ENCODE data around the gene SMTNL2.
A peak's percentile ranks its signal among the peaks of the same experiment; 100 is the strongest.
"Not testable (repeated sequence)": the region's sequence is repeated elsewhere in the genome, so short reads cannot be mapped to it uniquely, and the experiment has no call there.

The SMTNL2 gene

GRCh38 chr17:4573669-4574068, 10.7 kb upstream of the SMTNL2 start:
- Histone ChIP-seq H3K9ac (no peak overlapping the region), H3K4me2 (no peak overlapping the region), H3K27me3 (no peaks in the 10 kb centered on the region), H3K4me3 (no peak overlapping the region), H3K36me3 (no peaks in the 10 kb centered on the region), H4K20me1 (no peaks in the 10 kb centered on the region), H3K4me1 (peaks cover 29% of the 10 kb centered on the region), H3K9me3 (no peaks in the 10 kb centered on the region), H3K27ac (no peak overlapping the region)
- TF ChIP-seq Cebpa-rat (IDR thresholded peaks at IDR 0.05), result no peak

DNA sequence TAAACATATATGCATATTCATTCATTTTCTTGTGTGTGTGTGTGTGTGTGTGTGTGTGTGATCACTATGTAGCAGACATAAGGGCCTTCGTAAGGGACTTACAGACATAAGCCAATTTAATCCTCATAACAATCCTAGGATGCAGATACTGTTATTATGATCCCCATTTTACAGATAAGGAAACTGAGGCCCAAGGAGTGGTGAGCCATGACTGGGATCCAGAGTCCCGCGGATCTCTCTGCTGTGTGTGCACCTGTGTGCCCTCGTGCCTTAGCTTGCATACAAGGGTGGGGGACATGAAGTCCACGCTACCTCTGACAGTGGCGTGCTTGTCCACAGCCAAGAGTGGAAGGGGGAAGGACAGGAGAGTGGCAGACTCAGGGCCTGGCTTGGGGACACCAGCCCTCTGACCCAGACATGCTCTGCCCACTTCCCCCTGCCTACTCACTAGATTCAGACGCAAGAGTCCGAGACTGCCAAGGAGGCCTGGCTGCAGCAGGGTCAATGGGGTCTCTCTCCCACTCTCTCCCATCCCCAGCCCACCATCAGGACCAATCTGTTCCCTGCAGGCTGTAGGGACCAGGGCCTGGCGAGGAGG, 9.8 kb upstream of the SMTNL2 start:
- H3K9me3 ChIP-seq, result no peaks in the 10 kb centered on the region
- no peak overlapping the region for H3K4me3 ChIP-seq
- no peak overlapping the region for H3K9ac ChIP-seq
- H4K20me1 ChIP-seq, result no peaks in the 10 kb centered on the region
- H3K36me3 ChIP-seq, result no peaks in the 10 kb centered on the region
- H3K27me3 ChIP-seq, result no peaks in the 10 kb centered on the region
- H3K4me2 ChIP-seq, result no peak overlapping the region
- no peak overlapping the region for H3K27ac ChIP-seq
- no peak for TF ChIP-seq Cebpa-rat (IDR thresholded peaks at IDR 0.05)
- peaks cover 27% of the 10 kb centered on the region for H3K4me1 ChIP-seq

DNA sequence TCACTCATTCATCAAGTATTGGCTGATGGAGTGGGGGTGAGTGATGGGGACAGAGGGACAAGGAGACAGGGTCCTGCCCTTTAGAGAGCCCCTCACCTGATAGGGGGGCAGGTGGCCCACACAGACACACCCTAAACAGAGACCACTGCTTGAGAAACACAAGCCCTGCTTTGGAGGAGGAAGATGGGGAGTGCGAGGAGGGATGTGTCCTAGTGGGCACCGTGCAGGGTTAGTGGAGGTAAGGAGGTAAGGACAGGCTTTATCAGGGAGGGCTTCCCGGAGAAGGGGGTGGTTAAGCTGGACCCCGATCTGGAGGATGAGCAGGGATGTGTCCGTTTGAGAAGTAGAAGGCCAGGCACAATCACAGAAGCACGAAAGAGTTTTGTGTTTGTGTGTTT, 8.2 kb upstream of the SMTNL2 start:
- no peak overlapping the region for H3K4me3 ChIP-seq
- H3K9me3 ChIP-seq, result no peaks in the 10 kb centered on the region
- no peaks in the 10 kb centered on the region for H4K20me1 ChIP-seq
- peak overlapping the region; percentile 59; the same call in 1 of the 2 replicates for H3K9ac ChIP-seq
- H3K27ac ChIP-seq, result no peak overlapping the region
- no peaks in the 10 kb centered on the region for H3K36me3 ChIP-seq
- H3K27me3 ChIP-seq, result no peaks in the 10 kb centered on the region
- H3K4me2 ChIP-seq, result peak overlapping the region; percentile 83
- peaks cover 22% of the 10 kb centered on the region for H3K4me1 ChIP-seq
- no peak for TF ChIP-seq Cebpa-rat (IDR thresholded peaks at IDR 0.05)

DNA sequence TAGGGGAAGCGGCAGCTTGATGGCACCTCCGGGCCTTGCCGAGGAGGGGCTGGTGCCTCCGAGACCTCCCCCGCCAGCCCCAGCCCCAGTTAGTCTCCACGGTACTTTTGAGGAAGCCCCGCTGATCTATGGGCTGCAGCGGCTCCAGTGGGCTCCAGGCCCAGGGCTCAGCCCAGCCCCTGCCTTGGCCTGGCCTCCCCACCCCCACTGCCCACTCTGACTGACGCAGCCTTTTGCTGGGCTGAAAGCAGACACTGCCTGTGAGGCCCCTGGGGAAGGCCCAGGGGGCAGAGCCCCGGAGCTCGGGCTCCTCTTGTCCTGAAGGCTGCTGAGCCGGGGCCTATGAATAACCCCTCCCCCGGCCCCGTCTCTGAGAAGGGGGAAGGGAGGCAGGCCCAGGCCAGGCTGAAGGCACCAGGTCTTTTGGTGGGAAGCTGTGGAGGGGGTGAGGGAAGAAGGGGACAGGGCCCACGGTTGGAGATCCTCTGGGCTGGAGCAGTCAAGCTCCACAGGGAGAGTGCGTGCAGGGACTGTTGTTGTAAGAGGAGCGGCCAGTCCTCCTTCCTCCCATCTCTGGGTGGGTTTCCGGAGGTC, 7.5 kb upstream of the SMTNL2 start:
- Histone ChIP-seq H3K4me1 (peaks cover 22% of the 10 kb centered on the region), H3K4me2 (peak overlapping the region; percentile 83), H3K9ac (peak overlapping the region; percentile 59), H3K27ac (peak overlapping the region; percentile 74), H3K4me3 (no peak overlapping the region), H3K27me3 (no peaks in the 10 kb centered on the region), H3K9me3 (no peaks in the 10 kb centered on the region), H4K20me1 (no peaks in the 10 kb centered on the region), H3K36me3 (no peaks in the 10 kb centered on the region)
- no peak for TF ChIP-seq Cebpa-rat (IDR thresholded peaks at IDR 0.05)

DNA sequence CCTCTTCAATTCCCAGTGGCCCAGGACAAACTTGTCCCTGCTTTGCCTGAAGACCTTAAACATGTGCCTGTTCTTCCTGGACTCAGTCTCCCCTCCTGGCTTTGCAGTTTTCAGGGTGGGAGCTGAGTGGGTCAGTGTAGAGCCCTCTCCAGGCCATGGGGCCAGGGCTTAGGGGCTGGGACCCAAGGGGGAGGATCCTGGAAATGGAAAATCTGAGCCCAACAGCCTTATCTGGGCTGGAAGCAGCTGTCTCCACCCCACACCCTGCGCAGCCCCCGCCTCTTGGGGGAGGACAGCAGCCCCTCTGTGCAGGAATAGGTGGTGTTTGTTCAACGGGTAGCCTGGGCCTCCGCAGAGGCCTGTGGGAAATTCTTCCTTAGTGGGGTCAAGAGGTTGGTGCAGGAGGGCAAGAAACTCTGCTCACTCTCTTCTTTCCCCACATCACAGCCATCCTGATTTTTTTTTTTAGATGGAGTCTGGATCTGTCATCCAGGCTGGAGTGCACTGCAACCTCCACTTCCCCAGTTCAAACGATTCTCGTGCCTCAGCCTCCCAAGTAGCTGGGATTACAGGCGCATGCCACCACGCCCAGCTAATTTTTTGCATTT, 6.8 kb upstream of the SMTNL2 start:
- no peak overlapping the region for H3K4me3 ChIP-seq
- H4K20me1 ChIP-seq, result no peaks in the 10 kb centered on the region
- H3K4me1 ChIP-seq, result peaks cover 22% of the 10 kb centered on the region
- H3K9ac ChIP-seq, result peak overlapping the region; percentile 59
- H3K9me3 ChIP-seq, result no peaks in the 10 kb centered on the region
- H3K4me2 ChIP-seq, result peak overlapping the region; percentile 83
- TF ChIP-seq Cebpa-rat (IDR thresholded peaks at IDR 0.05), result no peak
- H3K27me3 ChIP-seq, result peaks cover 5% of the 10 kb centered on the region
- peak overlapping the region; percentile 74 for H3K27ac ChIP-seq
- H3K36me3 ChIP-seq, result no peaks in the 10 kb centered on the region

DNA sequence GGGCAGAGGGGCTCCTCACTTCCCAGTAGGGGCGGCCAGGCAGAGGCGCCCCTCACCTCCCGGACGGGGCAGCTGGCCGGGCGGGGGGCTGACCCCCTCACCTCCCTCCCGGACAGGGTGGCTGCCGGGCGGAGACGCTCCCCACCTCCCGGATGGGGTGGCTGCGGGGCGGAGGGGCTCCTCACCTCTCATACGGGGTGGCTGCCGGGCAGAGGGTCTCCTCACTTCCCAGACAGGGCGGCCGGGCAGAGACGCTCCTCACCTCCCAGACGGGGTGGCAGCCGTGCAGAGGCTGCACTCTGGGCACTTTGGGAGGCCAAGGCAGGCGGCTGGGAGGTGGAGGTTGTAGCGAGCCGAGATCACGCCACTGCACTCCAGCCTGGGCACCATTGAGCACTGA, 6.0 kb upstream of the SMTNL2 start:
- not testable (repeated sequence) for H3K4me3 ChIP-seq

DNA sequence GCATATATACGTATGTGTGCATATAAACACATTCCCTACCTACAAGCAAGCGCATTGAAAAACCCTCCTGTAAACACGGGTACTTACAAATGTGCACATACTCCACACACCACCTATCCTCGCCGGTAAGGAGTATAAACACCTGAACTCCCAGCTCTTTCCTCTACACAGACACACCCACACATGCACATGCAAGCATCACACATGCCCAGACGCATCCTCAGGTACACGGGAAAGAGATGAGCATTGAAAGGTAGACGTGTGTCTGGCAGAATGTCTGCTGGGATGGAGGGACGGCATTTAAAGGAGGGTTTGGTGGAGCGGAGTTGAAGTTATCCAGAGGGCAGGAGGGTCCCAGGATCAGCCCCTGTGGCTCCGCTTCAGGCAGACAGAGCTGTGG, 4.7 kb upstream of the SMTNL2 start:
- Histone ChIP-seq H3K27me3 (peaks cover 27% of the 10 kb centered on the region), H3K36me3 (no peaks in the 10 kb centered on the region), H3K4me2 (no peak overlapping the region), H3K9me3 (no peaks in the 10 kb centered on the region), H3K27ac (no peak overlapping the region), H4K20me1 (peaks cover 8% of the 10 kb centered on the region), H3K4me3 (no peak overlapping the region), H3K9ac (no peak overlapping the region), H3K4me1 (peaks cover 37% of the 10 kb centered on the region)
- no peak for TF ChIP-seq Cebpa-rat (IDR thresholded peaks at IDR 0.05)

More for the DNA sequence above, 6.0 kb upstream of the SMTNL2 start:
- not testable (repeated sequence) for H3K9me3 ChIP-seq, H3K9ac ChIP-seq, H3K27ac ChIP-seq, H4K20me1 ChIP-seq, H3K36me3 ChIP-seq, H3K4me2 ChIP-seq
- Histone ChIP-seq H3K27me3 (peaks cover 14% of the 10 kb centered on the region), H3K4me1 (peaks cover 25% of the 10 kb centered on the region)

DNA sequence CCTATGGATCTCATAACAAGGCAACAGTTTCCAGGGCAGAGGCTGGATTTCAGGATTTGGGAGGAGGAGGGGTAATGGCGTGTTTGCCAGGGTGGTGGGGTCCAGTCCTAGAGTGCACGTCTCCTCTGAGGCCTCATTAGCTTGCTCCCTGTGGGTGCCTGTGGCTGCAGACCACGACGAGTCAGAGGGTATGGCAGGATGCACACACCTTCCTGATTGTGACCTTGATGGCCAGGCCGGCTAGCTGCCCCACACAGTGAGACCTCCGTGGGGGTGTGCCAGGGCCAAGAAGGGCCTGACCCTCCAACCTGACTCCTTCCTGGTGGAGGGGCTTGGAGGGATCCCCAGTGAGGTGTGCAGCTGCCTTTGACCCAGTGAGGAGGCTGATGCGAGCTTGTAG, 4.0 kb upstream of the SMTNL2 start:
- H3K4me3 ChIP-seq, result no peak overlapping the region
- no peak overlapping the region for H3K27ac ChIP-seq
- no peaks in the 10 kb centered on the region for H3K36me3 ChIP-seq
- H3K9me3 ChIP-seq, result no peaks in the 10 kb centered on the region
- peaks cover 41% of the 10 kb centered on the region for H3K4me1 ChIP-seq
- peaks cover 33% of the 10 kb centered on the region for H3K27me3 ChIP-seq
- H3K9ac ChIP-seq, result no peak overlapping the region
- no peak for TF ChIP-seq Cebpa-rat (IDR thresholded peaks at IDR 0.05)
- H3K4me2 ChIP-seq, result no peak overlapping the region
- H4K20me1 ChIP-seq, result peaks cover 15% of the 10 kb centered on the region

DNA sequence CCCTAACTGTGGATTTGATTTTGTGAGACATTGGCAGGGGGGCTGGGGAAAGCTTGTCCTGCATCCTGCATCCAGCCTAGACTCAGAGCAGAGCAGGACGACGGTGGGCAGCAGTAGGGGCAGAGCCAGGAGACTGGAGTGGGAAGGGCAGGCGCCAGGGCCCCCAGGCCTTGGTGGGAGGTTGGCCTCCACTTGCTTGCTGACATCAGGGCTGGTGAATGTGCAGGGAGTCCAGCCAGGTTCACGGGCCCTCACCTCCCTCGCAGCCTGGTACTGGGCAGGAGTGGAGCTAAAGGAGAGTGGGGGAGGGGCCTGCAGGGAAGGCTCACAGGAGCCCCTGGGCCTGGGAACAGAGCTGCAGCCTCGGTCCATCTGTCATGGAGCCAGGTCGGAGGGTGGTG, 2.2 kb upstream of the SMTNL2 start:
- H3K4me1 ChIP-seq, result peaks cover 32% of the 10 kb centered on the region
- TF ChIP-seq Cebpa-rat (IDR thresholded peaks at IDR 0.05), result no peak
- peaks cover 16% of the 10 kb centered on the region for H4K20me1 ChIP-seq
- no peak overlapping the region for H3K27ac ChIP-seq
- H3K9me3 ChIP-seq, result no peaks in the 10 kb centered on the region
- H3K36me3 ChIP-seq, result no peaks in the 10 kb centered on the region
- no peak overlapping the region for H3K4me2 ChIP-seq
- no peak overlapping the region for H3K9ac ChIP-seq
- H3K4me3 ChIP-seq, result no peak overlapping the region
- peaks cover 47% of the 10 kb centered on the region for H3K27me3 ChIP-seq

DNA sequence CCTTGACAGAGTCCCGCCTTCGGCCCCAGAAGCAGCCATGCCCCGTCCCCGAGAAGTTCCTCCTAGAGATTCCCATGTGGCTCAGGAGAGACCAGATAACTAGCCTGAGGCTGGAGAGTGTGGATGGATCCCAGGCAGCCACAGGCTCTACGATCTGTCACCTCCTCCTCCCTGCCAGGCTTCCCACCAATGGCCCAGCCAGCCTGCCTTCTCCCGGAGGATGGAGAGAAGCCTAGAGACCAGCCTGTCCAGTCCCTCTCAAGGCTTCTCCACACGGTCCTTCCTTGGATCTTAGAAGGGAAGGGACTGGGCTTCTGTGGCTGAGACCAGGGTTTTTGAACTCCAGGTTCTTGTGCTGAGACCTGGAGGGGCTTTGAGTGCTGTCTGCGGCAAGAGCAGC, 1.6 kb upstream of the SMTNL2 start:
- H3K4me2 ChIP-seq, result no peak overlapping the region
- H3K27ac ChIP-seq, result no peak overlapping the region
- H3K27me3 ChIP-seq, result peaks cover 47% of the 10 kb centered on the region
- no peaks in the 10 kb centered on the region for H3K9me3 ChIP-seq
- H3K36me3 ChIP-seq, result no peaks in the 10 kb centered on the region
- peaks cover 33% of the 10 kb centered on the region for H3K4me1 ChIP-seq
- no peak overlapping the region for H3K4me3 ChIP-seq
- peaks cover 22% of the 10 kb centered on the region for H4K20me1 ChIP-seq
- no peak for TF ChIP-seq Cebpa-rat (IDR thresholded peaks at IDR 0.05)
- H3K9ac ChIP-seq, result no peak overlapping the region

Data from BLaER1 (cell line).